ACC112 (cell line): Measurements from ENCODE around the gene ATG5.

Experiments used
- H2AFZ ChIP-seq: fragments of 200-600 bp; sonication (generic); one replicate; pipeline ENCODE4 v1.6.0; 2017; ENCODE audit warnings: antibody characterized with exemption, low read length; ENCODE audit not compliant: unreplicated experiment
- H3K27ac ChIP-seq: fragments of 200-600 bp; sonication (generic); 2 replicates; pipeline ENCODE4 v1.5.1; 2014; ENCODE audit warnings: low read depth, mild to moderate bottlenecking, antibody characterized with exemption, low read length, moderate library complexity
- H3K27me3 ChIP-seq: fragments of 200-600 bp; sonication (generic); 2 replicates; pipeline ENCODE4 v1.6.1; 2014; ENCODE audit warnings: mild to moderate bottlenecking, antibody characterized with exemption, low read length, moderate library complexity, mixed read lengths; ENCODE audit not compliant: insufficient read depth
- H3K36me3 ChIP-seq: fragments of 200-600 bp; sonication (generic); 2 replicates; pipeline ENCODE4 v1.6.1; 2016; ENCODE audit warnings: mild to moderate bottlenecking, antibody characterized with exemption, low read length, moderate library complexity, mixed read lengths; ENCODE audit not compliant: insufficient read depth
- H3K4me1 ChIP-seq: fragments of 200-600 bp; sonication (generic); one replicate; pipeline ENCODE4 v1.6.1; 2016; ENCODE audit warnings: low read length, mixed read lengths; ENCODE audit not compliant: insufficient read depth, unreplicated experiment, control insufficient read depth
- H3K4me3 ChIP-seq: fragments of 200-600 bp; sonication (generic); 2 replicates; pipeline ENCODE4 v1.5.1; 2014; ENCODE audit warnings: mild to moderate bottlenecking, low read depth, low read length
- H3K79me2 ChIP-seq: fragments of 200-600 bp; sonication (generic); one replicate; pipeline ENCODE4 v1.6.0; 2016; ENCODE audit warnings: low read length; ENCODE audit not compliant: control insufficient read depth, unreplicated experiment, insufficient read depth

The ATG5 gene

GRCh38 chr6:106143665-106144064 lies 181.9 kb downstream of the ATG5 start:
- H2AFZ ChIP-seq, result no peak overlapping the region
- no peaks in the 10 kb centered on the region for H3K79me2 ChIP-seq
- H3K27ac ChIP-seq, result no peak overlapping the region
- H3K27me3 ChIP-seq, result no peaks in the 10 kb centered on the region
- no peak overlapping the region for H3K4me3 ChIP-seq
- peaks cover 10% of the 10 kb centered on the region for H3K4me1 ChIP-seq
- H3K36me3 ChIP-seq, result no peaks in the 10 kb centered on the region

GRCh38 chr6:106142876-106143431 lies 182.6 kb downstream of the ATG5 start:
- no peak overlapping the region for H2AFZ ChIP-seq
- H3K27ac ChIP-seq, result no peak overlapping the region
- H3K27me3 ChIP-seq, result no peaks in the 10 kb centered on the region
- H3K4me1 ChIP-seq, result peaks cover 10% of the 10 kb centered on the region
- no peak overlapping the region for H3K4me3 ChIP-seq
- H3K36me3 ChIP-seq, result no peaks in the 10 kb centered on the region
- no peaks in the 10 kb centered on the region for H3K79me2 ChIP-seq

GRCh38 chr6:106141441-106142237 lies 183.9 kb downstream of the ATG5 start:
- Histone ChIP-seq H3K79me2 (no peaks in the 10 kb centered on the region), H3K4me1 (peaks cover 2% of the 10 kb centered on the region), H3K27me3 (no peaks in the 10 kb centered on the region), H3K4me3 (no peak overlapping the region), H3K36me3 (no peaks in the 10 kb centered on the region), H2AFZ (no peak overlapping the region), H3K27ac (no peak overlapping the region)

- H3K4me1 ChIP-seq, result peaks cover 12% of the 10 kb centered on the region
These were observed 187.4 kb downstream of the ATG5 start for GRCh38 chr6:106138151-106138550.

GRCh38 chr6:106136845-106137244 lies 188.7 kb downstream of the ATG5 start:
- Histone ChIP-seq H2AFZ (no peak overlapping the region), H3K27ac (no peak overlapping the region), H3K79me2 (no peaks in the 10 kb centered on the region), H3K27me3 (no peaks in the 10 kb centered on the region), H3K4me3 (no peak overlapping the region), H3K36me3 (no peaks in the 10 kb centered on the region), H3K4me1 (peaks cover 12% of the 10 kb centered on the region)

More at GRCh38 chr6:106138151-106138550, 187.4 kb downstream of the ATG5 start:
- no peaks in the 10 kb centered on the region for H3K79me2 ChIP-seq
- no peaks in the 10 kb centered on the region for H3K36me3 ChIP-seq
- no peak overlapping the region for H2AFZ ChIP-seq
- H3K27ac ChIP-seq, result no peak overlapping the region
- no peak overlapping the region for H3K4me3 ChIP-seq
- no peaks in the 10 kb centered on the region for H3K27me3 ChIP-seq

GRCh38 chr6:106135911-106136571 lies 189.5 kb downstream of the ATG5 start:
- H3K36me3 ChIP-seq, result no peaks in the 10 kb centered on the region
- peaks cover 12% of the 10 kb centered on the region for H3K4me1 ChIP-seq
- H3K27me3 ChIP-seq, result no peaks in the 10 kb centered on the region
- H3K4me3 ChIP-seq, result no peak overlapping the region
- H3K79me2 ChIP-seq, result no peaks in the 10 kb centered on the region
- H3K27ac ChIP-seq, result no peak overlapping the region
- no peak overlapping the region for H2AFZ ChIP-seq

GRCh38 chr6:106134906-106135634 lies 190.5 kb downstream of the ATG5 start:
- Histone ChIP-seq H3K4me1 (peaks cover 16% of the 10 kb centered on the region), H3K27me3 (no peaks in the 10 kb centered on the region), H3K36me3 (no peaks in the 10 kb centered on the region), H3K79me2 (no peaks in the 10 kb centered on the region), H3K27ac (no peak overlapping the region), H3K4me3 (peak overlapping the region; percentile 14; the same call in 1 of the 2 replicates), H2AFZ (no peak overlapping the region)
